Measurements from ENCODE around the gene SEZ6L. TPM values are rescaled to one million over a fixed set of nuclear protein-coding genes. Genes with fewer than 3 reads are reported as not detected.

The SEZ6L gene
- polyA plus RNA-seq, 2 of the 4 experiments (the other 2 are of a cell fraction): not detected

- FAIRE-seq: no peak
Observed at GRCh38 chr22:26196657-26197056, 27.4 kb downstream of the SEZ6L start.

DNA sequence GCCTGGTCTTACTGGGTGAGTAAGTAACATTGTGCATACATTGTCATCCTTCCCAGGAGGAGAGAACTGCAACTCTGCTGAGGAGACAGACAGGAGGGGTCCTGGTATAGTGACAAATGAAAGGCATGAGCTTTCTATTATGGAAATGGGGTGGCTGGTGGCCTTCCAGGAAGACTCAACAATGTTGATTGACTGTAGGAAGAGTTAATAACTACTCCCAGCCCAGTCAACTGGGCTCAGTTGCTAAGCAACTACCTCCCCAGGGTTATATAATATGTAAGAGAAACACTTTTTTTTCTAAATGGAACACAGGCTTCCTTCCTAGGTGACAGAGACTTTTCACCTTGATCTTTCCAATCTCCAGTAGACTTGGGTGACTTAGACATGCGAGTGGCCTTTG is 28.2 kb downstream of the SEZ6L start:
- no peaks in the 10 kb centered on the region for H3K4me1 ChIP-seq
- no peak for FAIRE-seq
- no peak for TF ChIP-seq ZFP36 (IDR thresholded peaks at IDR 0.05; ENCODE audit: borderline replicate concordance, partially characterized antibody)
- no peak for TF ChIP-seq TFCP2L1 (CRISPR knock-in tag; IDR thresholded peaks at IDR 0.05)
- TF ChIP-seq GATA3 (IDR thresholded peaks at IDR 0.05; ENCODE audit: borderline replicate concordance): no peak
- no peak for TF ChIP-seq CTCF (IDR thresholded peaks at IDR 0.05)
- TF ChIP-seq RCOR1 (IDR thresholded peaks at IDR 0.05; ENCODE audit: low read depth, low read length): no peak
- no peak for TF ChIP-seq KDM1A (IDR thresholded peaks at IDR 0.05; ENCODE audit: low read depth)
- no peak for TF ChIP-seq EP300 (IDR thresholded peaks at IDR 0.05)
- TF ChIP-seq HDAC2 (IDR thresholded peaks at IDR 0.05): no peak
- TF ChIP-seq ATOH8 (CRISPR knock-in tag; IDR thresholded peaks at IDR 0.05; ENCODE audit: low read depth): no peak
- TF ChIP-seq HEYL (CRISPR knock-in tag; IDR thresholded peaks at IDR 0.05): no peak
- no peak for TF ChIP-seq JUNB (IDR thresholded peaks at IDR 0.05)
- TF ChIP-seq HOXB5 (CRISPR knock-in tag; IDR thresholded peaks at IDR 0.05): no peak
- no peak for TF ChIP-seq MYC (IDR thresholded peaks at IDR 0.05; ENCODE audit: borderline replicate concordance, low read length)
- no peak overlapping the region for H3K4me3 ChIP-seq
- no peak for ATAC-seq
- no peak for DNase-seq (ENCODE audit: low read depth in 1 of 2, low spot score in 1 of 2)
- POLR2A ChIA-PET: no interaction called here
- no peaks in the 10 kb centered on the region for H3K9me3 ChIP-seq
- H3K27ac ChIP-seq: no peak overlapping the region
- WGBS (ENCODE audit: missing lambda C conversion rate): 0% methylated on average over 1 of the region's 1 CpG
- no peak overlapping the region for H3K4me2 ChIP-seq
- CTCF ChIA-PET: no interaction called here

More at GRCh38 chr22:26196657-26197056, 27.4 kb downstream of the SEZ6L start:
- Histone ChIP-seq H3K4me1 (no peaks in the 10 kb centered on the region), H3K9me3 (no peaks in the 10 kb centered on the region), H3K27ac (no peak overlapping the region), H3K4me2 (no peak overlapping the region), H3K4me3 (no peak overlapping the region)
- DNase-seq (ENCODE audit: low read depth in 1 of 2, low spot score in 1 of 2) (no peak), ATAC-seq (no peak)
- ChIA-PET CTCF (no interaction called here), POLR2A (no interaction called here)
- WGBS (ENCODE audit: missing lambda C conversion rate): 0% methylated on average over 3 of the region's 3 CpGs
- TF ChIP-seq EHF (CRISPR knock-in tag; IDR thresholded peaks at IDR 0.05) (no peak), HOXB5 (CRISPR knock-in tag; IDR thresholded peaks at IDR 0.05) (no peak), KDM5A (IDR thresholded peaks at IDR 0.05) (no peak), HOXA7 (CRISPR knock-in tag; IDR thresholded peaks at IDR 0.05) (no peak), FOSL2 (IDR thresholded peaks at IDR 0.05) (no peak), FOSL2 (CRISPR knock-in tag; IDR thresholded peaks at IDR 0.05) (no peak)
- TF ChIP-seq, protein P1, sequence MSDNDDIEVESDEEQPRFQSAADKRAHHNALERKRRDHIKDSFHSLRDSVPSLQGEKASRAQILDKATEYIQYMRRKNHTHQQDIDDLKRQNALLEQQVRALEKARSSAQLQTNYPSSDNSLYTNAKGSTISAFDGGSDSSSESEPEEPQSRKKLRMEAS (IDR thresholded peaks at IDR 0.05): no peak

GRCh38 chr22:26199665-26200064 is 30.4 kb downstream of the SEZ6L start:
- DNase-seq (ENCODE audit: low read depth in 1 of 2, low spot score in 1 of 2): no peak
- no peak overlapping the region for H3K4me3 ChIP-seq
- no peaks in the 10 kb centered on the region for H3K9me3 ChIP-seq
- H3K4me2 ChIP-seq: no peak overlapping the region
- ChIA-PET POLR2A (no interaction called here), CTCF (no interaction called here)
- no peak for FAIRE-seq
- no peaks in the 10 kb centered on the region for H3K4me1 ChIP-seq
- TF ChIP-seq, protein P2, sequence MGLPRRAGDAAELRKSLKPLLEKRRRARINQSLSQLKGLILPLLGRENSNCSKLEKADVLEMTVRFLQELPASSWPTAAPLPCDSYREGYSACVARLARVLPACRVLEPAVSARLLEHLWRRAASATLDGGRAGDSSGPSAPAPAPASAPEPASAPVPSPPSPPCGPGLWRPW (IDR thresholded peaks at IDR 0.05): no peak
- TF ChIP-seq, protein P3, sequence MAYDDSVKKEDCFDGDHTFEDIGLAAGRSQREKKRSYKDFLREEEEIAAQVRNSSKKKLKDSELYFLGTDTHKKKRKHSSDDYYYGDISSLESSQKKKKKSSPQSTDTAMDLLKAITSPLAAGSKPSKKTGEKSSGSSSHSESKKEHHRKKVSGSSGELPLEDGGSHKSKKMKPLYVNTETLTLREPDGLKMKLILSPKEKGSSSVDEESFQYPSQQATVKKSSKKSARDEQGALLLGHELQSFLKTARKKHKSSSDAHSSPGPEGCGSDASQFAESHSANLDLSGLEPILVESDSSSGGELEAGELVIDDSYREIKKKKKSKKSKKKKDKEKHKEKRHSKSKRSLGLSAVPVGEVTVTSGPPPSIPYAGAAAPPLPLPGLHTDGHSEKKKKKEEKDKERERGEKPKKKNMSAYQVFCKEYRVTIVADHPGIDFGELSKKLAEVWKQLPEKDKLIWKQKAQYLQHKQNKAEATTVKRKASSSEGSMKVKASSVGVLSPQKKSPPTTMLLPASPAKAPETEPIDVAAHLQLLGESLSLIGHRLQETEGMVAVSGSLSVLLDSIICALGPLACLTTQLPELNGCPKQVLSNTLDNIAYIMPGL (CRISPR knock-in tag; IDR thresholded peaks at IDR 0.05; ENCODE audit: borderline replicate concordance): no peak
- TF ChIP-seq, protein P4, sequence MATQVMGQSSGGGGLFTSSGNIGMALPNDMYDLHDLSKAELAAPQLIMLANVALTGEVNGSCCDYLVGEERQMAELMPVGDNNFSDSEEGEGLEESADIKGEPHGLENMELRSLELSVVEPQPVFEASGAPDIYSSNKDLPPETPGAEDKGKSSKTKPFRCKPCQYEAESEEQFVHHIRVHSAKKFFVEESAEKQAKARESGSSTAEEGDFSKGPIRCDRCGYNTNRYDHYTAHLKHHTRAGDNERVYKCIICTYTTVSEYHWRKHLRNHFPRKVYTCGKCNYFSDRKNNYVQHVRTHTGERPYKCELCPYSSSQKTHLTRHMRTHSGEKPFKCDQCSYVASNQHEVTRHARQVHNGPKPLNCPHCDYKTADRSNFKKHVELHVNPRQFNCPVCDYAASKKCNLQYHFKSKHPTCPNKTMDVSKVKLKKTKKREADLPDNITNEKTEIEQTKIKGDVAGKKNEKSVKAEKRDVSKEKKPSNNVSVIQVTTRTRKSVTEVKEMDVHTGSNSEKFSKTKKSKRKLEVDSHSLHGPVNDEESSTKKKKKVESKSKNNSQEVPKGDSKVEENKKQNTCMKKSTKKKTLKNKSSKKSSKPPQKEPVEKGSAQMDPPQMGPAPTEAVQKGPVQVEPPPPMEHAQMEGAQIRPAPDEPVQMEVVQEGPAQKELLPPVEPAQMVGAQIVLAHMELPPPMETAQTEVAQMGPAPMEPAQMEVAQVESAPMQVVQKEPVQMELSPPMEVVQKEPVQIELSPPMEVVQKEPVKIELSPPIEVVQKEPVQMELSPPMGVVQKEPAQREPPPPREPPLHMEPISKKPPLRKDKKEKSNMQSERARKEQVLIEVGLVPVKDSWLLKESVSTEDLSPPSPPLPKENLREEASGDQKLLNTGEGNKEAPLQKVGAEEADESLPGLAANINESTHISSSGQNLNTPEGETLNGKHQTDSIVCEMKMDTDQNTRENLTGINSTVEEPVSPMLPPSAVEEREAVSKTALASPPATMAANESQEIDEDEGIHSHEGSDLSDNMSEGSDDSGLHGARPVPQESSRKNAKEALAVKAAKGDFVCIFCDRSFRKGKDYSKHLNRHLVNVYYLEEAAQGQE (IDR thresholded peaks at IDR 0.05): no peak
- no peak for TF ChIP-seq RCOR1 (IDR thresholded peaks at IDR 0.05; ENCODE audit: low read depth, low read length)
- no peak overlapping the region for H3K27ac ChIP-seq
- no peak; a peak in 1 of 6 replicates for ATAC-seq
- WGBS (ENCODE audit: missing lambda C conversion rate): 0% methylated on average over 3 of the region's 3 CpGs

All from A549 (cell line).